ENCODE data around the gene NPPA.
"Not testable (repeated sequence)": the region's sequence is repeated elsewhere in the genome, so short reads cannot be mapped to it uniquely, and the experiment has no call there.

Gene NPPA

DNA sequence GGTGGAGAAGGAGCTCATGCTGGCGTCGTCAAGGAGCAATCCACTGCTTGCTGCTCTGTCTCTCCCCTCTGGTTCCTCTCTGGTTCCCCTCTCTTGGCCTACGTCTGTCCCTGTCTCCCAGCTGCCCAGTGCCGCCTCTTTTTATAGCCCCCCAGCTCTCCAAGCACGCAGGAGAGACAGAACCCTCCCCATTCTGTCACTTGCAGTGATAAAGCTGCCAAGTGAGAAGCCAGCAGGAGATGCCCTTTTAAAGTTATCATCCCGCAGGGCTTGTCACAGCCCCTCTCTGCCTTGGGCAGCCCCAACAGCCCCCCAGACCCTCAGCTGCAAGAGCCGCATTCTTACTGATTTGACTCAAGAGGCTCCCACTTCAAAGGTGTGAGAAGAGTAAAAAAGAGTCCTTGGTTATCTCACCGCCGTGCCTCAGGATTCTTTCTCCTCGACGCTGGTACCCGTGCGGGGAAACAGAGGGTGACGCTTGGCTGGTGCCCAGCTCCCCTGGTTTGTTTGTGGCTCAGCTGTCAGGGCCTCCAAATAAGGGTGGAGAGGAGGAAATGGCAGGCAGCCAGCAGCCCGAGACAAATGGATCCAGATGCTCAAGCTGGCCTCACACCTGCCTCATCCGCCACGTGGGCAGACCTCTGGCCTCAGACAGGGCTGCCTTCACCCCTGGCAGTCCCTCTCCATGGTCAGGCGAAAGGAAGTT, at the start of gene NPPA:
Gene NPPA (minus strand): TSS at position 117 of the 706 bp plus-strand sequence. CDS start 99 bp downstream, at position 18.
- no peak for DNase-seq

DNA sequence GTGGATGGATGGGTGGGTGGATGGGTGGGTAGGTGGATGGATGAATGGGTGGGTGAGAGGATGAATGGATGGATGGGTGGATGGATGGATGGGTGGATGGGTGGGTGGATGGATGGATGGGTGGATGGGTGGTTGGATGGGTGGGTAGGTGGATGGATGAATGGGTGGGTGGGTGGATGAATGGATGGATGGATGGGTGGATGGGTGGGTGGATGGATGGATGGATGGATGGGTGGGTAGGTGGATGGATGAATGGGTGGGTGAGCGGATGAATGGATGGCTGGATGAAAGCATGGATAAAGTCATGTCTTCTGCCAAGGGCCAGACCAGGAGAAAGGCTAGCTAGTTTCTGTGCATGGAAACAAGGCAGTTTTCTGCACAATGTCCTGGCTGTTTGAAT, 46.9 kb upstream of the NPPA start:
- not testable (repeated sequence) for DNase-seq

GRCh38 chr1:11893907-11894251, 46.3 kb upstream of the NPPA start:
- peak; percentile 42 for DNase-seq

DNA sequence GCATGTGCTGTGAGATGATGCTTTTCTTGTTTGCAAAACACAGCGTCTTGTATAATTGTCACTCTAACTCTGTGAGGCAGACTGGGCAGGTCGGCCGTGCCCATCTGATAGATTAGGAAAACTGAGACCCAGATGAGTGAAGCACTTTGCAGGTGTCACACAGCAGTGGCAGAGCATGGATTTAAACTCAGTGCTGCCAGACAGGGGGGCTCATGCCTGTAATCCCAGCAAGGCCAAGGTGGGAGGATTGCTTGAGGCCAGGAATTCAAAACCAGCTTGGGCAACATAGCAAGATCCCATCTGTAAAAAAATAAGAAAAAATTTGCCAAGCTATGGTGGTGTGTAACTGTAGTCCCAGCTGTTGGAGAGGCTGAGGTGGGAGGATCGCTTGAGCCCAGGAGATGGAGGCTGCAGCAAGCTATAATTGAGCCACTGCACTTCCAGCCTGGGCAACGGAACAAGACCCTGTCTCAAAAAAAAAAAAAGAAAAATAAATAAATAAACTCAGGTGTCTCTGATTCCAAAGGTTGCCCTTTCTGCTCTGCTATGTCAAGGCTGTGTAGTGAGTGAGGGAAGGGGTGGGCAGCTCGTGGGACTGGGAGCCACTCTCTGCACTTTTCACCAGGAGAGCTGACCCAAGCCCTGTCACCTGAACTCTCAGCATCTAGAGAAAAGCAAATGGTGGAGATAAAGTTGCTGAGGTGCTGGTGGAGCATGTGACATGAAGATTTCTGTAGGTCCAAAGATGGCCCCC, 44.0 kb upstream of the NPPA start:
- DNase-seq: no peak

DNA sequence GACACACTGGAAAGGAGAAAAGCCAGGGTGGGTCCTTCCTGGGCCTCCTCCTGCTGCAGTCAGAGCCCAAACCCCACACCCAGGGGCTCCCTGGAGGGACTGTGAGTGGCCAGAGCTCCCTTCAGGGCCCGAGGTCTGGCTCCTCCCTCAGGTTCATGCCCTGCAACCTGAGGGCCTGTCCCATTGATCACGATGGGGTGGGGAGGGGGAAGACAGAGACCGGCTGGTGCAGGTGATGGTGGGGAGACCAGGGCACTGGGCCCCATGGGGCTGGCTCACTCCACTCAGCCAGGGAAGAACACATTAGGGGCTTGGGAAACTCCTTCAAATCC, 41.3 kb upstream of the NPPA start:
- no peak for DNase-seq

DNA sequence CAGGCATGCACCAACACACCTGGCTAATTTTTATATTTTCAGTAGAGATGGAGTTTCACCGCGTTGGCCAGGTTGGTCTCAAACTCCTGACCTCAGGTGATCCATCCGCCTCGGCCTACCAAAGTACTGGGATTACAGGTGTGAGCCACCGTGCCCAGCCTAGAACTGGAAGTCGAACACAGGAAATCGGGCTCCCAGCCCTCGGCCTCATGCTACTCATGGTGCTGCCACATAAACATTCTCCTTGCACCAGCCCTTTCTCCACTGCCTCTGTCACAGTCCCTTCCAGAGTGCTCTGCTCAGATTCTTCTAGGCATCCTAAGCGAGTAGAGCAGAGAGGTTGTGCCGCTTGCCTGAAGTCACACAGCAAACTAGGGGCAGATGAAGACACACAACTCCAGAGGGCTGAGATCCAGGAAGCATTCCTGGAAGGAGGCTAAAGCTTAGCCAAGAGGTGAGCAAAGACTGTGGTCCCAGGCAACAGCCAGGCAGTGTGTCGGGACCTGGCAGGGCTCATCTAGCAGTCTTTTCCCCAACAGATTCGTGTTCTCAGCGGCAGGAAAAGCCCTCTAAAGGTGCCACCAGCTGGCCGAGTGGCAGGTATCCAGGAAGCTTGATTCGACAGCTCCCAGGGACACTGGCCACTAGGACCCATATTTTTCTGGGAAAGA, 40.8 kb upstream of the NPPA start:
- DNase-seq: no peak

GRCh38 chr1:11887666-11888007, 40.1 kb upstream of the NPPA start:
- no peak for DNase-seq

- no peak for DNase-seq
These were observed 39.5 kb upstream of the NPPA start for GRCh38 chr1:11886986-11887665.

DNA sequence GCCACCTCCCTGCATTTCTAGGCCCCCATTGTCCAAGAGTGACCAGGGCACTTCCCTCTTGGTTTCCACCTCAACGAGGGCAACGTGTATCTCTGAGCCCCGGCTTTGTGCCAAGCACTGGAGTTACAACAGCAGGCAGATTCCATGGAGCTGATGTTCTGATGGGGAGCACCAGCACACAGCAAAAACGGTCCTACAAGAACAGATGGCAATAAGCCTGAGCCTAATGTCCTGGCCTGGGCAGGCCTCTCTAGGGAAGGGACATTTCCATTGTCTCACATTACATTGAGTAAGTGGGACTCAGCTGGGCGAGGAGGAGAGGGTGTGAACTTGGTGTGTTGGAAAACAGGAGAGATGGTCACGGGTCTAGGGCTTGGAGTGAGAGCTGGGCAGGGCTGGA, 38.3 kb upstream of the NPPA start:
- no peak for DNase-seq

DNA sequence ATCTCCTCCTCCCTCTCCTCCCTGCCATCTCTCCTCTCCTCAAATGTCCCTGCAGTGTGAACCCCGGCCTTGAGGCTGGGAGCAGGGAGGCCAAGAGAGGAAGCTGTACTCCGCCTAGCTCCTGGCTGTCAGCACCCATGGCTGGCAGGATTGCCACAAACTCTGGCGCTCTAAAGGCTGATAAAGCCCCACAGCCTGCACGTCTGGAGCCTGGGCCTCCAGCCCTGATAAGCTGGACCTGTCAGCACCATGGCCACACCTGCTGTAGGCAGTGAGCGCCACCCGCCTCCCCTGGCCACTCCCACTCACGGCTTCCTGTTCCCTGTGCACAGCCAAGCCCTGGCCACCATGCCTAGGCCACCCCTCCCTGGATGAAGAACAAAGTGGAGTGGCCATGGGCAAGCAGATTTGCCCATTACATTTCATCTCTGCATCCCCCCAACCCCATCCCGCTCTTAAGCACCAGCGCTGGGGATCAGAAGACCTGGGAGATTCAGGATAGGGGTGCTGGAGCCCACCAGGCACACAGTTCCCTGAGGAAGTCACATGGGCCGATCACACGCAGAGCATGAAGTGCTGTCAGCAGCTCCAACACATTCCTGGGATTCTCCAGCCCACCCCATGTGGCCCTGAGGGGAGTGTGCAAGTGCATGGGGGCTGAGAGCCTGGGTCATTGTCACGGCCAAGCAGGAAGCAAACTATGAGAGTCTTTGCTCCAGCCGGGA, 35.4 kb upstream of the NPPA start:
- DNase-seq: no peak

GRCh38 chr1:11881749-11882441, 34.3 kb upstream of the NPPA start:
- DNase-seq: no peak

DNA sequence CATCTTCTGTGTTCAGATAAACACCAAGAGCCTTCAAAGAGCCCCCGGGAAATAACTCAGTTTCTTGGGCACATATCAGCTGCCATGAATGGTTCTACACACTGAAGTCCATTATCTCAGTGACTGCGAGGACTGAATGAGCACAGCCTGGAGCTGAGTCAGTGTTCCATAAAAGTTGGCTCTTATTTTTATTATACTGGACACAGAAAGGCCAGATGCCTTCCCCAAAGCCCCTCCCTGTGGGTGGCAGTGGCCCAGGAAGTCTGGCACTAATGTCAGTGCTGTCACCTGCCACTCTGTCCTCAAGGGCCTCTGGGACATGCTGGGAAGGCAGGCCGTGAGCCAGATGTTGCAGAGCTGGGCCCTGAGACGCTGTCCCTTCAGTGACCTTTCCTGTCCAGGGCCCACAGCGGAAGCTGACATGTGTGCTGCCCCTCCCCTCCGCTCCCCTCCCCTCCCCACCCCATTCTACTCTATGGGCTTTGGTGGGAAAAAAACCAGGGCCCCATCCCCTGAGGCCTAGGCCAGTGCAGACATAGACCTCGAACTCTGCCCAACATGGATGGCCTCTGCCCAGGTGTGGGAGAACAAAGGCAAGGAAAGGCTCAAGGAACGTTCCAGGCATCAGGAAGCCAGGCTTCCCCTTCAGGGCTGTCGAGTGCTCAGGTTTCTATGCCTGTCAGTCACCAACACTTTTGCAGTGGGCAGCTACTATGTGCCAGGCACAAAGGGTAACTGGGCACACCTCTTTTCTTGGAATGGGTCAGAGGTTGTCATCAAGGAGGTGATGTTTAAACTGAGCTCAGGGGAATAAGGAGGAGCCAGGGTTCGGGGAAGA, 33.5 kb upstream of the NPPA start:
- DNase-seq: no peak

DNA sequence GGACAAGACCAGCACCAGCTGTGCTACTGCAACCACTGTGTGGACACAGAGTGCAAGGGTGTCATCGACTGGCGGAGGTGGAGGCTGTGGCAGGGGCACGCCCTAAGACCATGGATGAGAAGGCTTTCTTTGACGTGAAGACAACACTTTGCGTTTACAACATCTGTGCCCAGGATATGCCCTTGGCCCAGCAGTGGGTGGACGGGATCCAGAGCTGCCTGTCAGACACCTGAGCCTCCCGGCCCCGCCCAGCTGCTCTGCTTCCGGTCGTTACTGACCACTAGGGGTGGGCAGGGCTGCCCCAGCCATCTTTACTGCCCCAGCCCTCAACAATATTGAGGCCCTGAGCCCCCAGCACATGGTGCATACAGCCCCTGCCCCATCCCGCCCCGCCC, 32.6 kb upstream of the NPPA start:
- DNase-seq: no peak

- DNase-seq: no peak
These were observed 32.0 kb upstream of the NPPA start for GRCh38 chr1:11879311-11880180.

DNA sequence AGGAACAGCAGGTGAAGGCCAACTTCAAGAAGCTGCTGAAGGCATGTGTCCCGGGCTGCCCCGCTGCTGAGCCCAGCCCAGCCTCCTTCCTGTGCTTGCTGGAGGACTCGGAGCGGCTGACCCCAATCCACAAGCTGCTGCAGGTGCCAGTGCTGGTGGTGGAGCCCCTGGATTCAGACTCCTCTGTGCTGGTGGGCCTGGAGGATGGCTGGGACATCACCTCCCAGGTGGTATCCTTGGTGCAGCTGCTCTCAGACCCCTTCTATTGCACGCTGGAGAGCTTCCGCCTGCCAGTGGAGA, 31.3 kb upstream of the NPPA start:
- no peak for DNase-seq

DNA sequence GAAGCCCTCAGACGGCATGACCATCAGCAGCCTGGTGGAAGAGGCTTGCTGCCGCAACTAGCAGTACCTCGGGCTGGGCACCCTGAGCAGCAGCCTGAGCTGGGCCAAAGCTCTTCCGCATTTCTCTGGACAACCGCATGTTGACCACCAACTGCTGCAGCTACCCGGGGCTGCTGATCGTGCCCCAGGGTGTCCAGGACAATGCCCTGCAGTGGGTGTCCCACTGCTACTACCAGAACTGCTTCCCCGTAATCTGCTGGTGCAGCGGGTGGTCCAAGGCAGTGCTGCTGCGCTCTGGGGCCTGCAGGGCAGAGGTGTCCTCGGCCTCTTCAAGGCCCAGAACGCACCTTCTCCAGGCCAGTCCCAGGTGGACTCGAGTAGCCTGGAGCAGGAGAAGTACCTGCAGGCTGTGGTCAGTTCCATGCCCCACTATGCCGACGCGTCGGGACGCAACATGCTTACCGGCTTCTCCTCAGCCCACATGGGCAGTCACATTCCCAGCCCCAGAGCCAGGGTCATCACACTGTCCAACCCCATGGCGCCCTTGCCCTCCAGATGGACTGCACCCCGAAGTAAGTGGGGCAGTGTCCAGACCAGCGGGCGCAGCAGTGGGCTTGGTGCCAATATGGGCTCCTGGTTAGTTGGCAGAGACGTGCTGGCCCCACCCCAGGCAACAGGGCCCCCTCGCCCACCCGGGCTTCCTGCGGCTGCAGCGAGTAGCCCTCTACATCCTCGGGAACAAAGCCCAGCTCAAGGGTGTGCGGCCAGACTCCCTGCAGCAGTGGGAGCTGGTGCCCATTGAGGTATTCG, 30.7 kb upstream of the NPPA start:
- no peak for DNase-seq

DNA sequence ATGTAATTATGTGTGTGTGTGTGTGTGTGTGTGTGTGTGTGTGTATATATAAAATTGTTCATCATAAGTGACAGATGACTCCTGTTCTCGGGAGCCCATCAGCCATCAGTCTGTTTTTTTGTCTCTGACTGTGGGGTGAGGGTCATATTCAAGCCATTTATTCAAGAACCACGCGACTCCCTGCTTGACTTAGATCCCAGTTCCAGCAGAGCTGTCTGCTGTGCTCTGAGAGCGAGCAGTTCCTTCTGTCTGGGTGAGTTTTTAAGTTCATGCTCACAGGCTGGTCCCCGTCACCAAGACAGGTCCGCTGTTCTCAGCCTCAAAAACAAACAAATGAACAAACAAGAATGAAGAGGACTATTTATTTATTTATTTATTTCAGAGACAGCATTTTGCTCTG, 29.5 kb upstream of the NPPA start:
- DNase-seq: no peak

DNA sequence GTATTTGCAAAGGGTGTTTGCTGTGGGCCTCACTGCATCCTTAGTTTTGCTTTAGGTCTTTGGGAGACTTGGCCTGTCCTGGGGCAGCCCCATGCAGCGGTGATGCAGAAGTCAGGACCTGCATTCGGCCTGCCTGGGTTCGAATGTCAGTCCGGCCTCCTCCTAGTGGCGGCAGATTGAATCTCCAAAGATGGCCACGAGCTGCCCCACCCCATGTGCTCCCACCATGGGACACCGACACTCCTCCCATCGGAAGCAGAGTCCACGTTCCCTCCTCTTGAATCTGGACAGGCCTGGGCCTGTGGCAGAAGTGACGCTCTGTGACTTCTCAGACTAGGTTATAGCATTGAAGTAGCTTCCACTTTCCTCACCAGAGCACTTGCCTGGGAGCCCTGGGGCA, 27.5 kb upstream of the NPPA start:
- no peak for DNase-seq

DNA sequence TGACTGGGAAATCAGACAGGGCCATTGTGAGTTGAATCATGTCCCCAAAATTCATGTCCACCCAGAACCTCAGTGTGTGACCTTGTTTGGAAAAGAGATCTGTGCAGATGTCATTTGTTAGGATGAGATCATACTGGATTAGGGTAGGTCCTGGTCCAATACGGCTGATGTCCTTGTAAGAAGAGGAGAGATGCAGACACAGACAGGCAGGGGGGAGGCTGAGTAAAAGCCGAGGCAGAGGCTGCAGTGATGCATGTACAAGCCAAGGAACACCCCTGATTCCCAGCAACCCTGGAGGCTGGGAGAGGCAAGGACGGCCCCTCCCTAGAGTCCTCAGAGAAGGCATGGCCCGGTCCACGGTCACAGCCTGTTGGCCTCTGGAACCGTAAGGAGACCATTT, 27.0 kb upstream of the NPPA start:
- DNase-seq: no peak

GRCh38 chr1:11874258-11874562, 26.6 kb upstream of the NPPA start:
- no peak for DNase-seq
